GM12873 (cell line): ENCODE data around the gene PPP1R16B.

ENCODE experiments used
- TF ChIP-seq, protein P1 (sequence below): IDR thresholded peaks from 2 replicates; pipeline ENCODE4 v1.5.1; 2012; ENCODE audit warnings: low read depth, mild to moderate bottlenecking, moderate library complexity, low read length, control low read depth; ENCODE audit not compliant: insufficient read depth; ENCODE audit errors: missing control alignments

Gene PPP1R16B

DNA sequence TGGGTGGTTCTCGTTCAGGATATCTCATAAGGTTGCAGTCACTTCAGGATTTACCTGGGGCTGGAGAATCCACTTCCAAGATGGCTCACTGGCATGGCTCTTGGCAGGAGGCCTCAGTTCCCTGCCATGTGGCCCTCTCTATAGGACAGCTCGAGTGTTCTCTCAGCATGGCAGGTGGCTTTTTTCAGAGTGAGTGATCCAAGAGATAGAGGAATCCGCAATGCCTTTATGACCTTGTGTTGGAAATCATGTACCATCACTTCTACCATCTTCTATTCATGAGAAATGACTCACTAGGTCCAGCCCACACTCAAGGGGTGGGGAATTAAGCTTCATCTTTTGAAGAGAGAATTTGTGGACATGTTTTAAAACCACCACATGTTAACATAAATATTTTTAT, 37.8 kb downstream of the PPP1R16B start:
- TF ChIP-seq, protein P1, sequence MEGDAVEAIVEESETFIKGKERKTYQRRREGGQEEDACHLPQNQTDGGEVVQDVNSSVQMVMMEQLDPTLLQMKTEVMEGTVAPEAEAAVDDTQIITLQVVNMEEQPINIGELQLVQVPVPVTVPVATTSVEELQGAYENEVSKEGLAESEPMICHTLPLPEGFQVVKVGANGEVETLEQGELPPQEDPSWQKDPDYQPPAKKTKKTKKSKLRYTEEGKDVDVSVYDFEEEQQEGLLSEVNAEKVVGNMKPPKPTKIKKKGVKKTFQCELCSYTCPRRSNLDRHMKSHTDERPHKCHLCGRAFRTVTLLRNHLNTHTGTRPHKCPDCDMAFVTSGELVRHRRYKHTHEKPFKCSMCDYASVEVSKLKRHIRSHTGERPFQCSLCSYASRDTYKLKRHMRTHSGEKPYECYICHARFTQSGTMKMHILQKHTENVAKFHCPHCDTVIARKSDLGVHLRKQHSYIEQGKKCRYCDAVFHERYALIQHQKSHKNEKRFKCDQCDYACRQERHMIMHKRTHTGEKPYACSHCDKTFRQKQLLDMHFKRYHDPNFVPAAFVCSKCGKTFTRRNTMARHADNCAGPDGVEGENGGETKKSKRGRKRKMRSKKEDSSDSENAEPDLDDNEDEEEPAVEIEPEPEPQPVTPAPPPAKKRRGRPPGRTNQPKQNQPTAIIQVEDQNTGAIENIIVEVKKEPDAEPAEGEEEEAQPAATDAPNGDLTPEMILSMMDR, result no peak

DNA sequence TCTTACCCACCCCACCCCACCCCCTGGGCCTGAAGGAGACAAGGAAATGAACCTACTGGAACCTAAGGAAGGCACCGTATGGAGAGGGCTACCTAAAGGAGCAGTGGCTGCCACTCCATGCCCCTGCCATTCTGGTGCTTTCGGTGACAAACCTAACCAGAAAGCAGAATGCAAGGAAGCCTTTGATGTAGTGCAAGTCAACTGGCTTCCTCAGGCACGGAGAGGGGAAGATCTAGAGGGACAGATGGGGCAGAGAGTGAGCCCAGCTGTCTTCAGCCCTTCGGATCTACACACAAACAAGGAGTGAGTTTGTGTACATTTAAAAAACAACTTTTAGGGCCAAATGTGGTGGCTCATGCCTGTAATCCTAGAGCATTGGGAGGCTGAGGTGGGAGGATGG, 39.5 kb downstream of the PPP1R16B start:
- TF ChIP-seq, protein P1, result no peak

GRCh38 chr20:38847840-38848239, 42.3 kb downstream of the PPP1R16B start:
- TF ChIP-seq, protein P1, result no peak

DNA sequence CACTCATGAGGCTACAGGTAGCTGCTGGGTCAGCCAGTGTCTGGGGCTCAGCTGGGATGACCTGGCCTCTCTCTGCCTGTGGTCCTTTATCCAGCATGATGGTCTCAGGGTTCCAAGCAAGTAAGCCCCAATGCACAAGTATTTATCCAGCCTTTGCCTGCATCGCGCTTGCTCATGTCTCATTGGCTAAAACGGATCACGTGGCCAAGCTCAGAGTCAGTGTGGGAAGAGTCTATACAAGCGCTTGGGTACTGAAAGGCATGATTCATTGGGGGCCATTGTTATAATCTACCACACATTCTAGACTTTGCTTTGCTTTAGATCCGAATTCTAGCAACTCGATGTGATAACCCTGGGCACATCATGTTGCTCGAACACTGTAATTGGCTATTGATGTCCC, 48.3 kb downstream of the PPP1R16B start:
- TF ChIP-seq, protein P1, result no peak

GRCh38 chr20:38854654-38855066, 49.2 kb downstream of the PPP1R16B start:
- TF ChIP-seq, protein P1, result no peak

DNA sequence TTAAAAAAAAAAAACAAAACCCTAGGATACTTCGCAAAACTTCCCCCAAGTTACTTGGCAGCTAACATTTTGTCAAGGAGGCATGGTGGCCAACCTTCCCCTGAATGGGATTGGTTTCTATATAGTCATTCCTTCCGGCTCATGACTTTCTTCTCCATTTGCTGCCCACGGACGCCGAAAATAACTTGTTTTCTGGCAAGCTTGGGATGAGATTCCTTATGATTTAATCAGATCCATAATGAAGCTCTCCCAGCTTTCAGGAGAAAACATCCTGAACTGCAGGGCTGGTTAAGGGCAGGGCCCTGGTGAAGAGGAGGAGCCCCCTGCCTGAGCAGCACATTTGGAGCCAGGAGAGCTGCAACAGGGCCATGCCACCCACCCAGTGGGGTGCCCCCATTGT, 49.9 kb downstream of the PPP1R16B start:
- TF ChIP-seq, protein P1, result no peak

DNA sequence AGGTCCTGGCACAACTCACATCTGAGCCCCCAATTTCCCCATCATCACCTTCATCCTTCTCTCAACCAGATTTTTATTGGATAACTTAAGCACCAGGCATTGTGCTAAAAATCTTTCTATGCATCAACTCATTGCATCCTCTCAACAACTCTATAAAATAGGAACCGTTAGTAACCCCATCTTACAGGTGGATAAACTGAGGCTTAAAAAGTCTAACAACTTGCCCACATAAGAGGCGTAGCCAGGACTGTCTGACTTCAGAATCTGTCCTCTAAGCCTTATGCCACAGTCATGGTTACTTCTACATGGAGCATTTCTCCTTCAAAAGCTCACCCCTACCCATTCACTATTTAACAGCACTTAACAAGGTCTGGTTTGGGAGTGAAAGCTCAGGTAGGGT, 51.1 kb downstream of the PPP1R16B start:
- TF ChIP-seq, protein P1, result no peak
